ENCODE data around the gene ATP8B2. TPM values are rescaled to one million over a fixed set of nuclear protein-coding genes. Genes with fewer than 3 reads are reported as not detected.

The ATP8B2 gene
- polyA plus RNA-seq, 1 donor (not counting 4 experiments of a cell fraction or from before 2014, with no cell fraction given) = 12.5 TPM

DNA sequence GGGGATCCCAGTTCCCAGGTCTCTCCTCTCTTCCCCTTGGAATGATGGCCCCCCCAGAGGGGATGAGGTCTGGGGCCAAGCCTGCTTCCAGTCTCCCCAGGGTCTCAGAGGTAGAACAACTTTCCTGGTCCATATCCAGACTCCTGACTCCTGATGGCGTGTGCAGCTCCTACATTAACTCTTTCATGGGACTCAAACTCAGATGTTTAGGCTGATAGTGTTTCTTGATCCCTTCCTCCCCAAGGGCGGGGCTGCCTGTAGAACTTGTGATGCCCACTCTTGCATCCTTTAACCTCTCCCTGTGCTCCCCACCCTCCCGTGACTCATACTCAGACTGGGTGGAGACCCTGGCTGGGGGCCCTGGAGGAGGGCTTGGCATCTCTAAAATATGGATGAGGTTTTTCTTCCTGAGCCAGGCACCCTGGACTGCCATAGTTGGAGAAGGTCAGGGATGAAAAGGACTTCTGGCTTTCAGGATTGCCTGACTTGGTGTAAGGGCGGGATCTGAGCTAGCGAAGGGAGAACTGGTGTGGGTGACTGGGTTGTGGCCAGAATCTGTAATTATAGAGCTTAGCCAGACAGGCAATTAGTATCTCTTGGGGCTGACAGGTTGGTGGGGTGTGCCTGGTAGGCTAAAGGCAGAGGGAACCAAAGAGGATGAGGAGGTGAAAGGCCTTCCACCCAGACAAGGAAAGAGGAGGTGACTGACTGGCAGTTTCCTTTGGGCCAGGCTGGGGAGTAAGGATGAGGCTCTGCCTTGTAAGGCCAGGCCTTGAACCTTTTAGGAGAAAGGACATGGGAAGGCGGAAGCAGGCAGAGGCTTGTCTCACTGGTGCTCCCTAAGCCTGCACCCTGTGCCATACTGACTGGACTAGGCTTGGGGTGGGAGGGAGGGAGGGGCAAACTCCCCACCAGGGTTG, 1.5 kb downstream of the ATP8B2 start:
- no peaks in the 10 kb centered on the region for H4K20me1 ChIP-seq (ENCODE audit: control insufficient read depth, extremely low read depth, insufficient read depth, low read length)
- H3K9me1 ChIP-seq (ENCODE audit: control insufficient read depth, extremely low read depth, insufficient read depth, low read length) = no peaks in the 10 kb centered on the region
- peak overlapping the region; percentile 38 for H3K27ac ChIP-seq (ENCODE audit: control insufficient read depth, insufficient read depth, low read length)
- TF ChIP-seq EZH2 (IDR thresholded peaks at IDR 0.05; ENCODE audit: low read length) = no peak
- TF ChIP-seq, protein P1, sequence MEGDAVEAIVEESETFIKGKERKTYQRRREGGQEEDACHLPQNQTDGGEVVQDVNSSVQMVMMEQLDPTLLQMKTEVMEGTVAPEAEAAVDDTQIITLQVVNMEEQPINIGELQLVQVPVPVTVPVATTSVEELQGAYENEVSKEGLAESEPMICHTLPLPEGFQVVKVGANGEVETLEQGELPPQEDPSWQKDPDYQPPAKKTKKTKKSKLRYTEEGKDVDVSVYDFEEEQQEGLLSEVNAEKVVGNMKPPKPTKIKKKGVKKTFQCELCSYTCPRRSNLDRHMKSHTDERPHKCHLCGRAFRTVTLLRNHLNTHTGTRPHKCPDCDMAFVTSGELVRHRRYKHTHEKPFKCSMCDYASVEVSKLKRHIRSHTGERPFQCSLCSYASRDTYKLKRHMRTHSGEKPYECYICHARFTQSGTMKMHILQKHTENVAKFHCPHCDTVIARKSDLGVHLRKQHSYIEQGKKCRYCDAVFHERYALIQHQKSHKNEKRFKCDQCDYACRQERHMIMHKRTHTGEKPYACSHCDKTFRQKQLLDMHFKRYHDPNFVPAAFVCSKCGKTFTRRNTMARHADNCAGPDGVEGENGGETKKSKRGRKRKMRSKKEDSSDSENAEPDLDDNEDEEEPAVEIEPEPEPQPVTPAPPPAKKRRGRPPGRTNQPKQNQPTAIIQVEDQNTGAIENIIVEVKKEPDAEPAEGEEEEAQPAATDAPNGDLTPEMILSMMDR (optimal IDR thresholded peaks at IDR 0.05 in 1 of 3, IDR thresholded peaks at IDR 0.05 in 1 of 3, conservative IDR thresholded peaks at IDR 0.05 in 1 of 3; ENCODE audit: extremely low read depth in 1 of 3, insufficient read depth in 2 of 3, low read length in 3 of 3) = no peak
- peak; percentile 5 for FAIRE-seq
- H3K27me3 ChIP-seq (ENCODE audit: control insufficient read depth, extremely low read depth, insufficient read depth, low read length) = no peaks in the 10 kb centered on the region
- H2AFZ ChIP-seq (ENCODE audit: control insufficient read depth, low read length) = no peak overlapping the region
- H3K4me3 ChIP-seq (ENCODE audit: control insufficient read depth in 2 of 3, extremely low read depth in 1 of 3, insufficient read depth in 2 of 3, low read depth in 1 of 3, low read length in 3 of 3) = peak overlapping the region; percentile 55 to 68 (median 66)
- H3K9me3 ChIP-seq (ENCODE audit: control insufficient read depth, low read depth, low read length) = no peaks in the 10 kb centered on the region
- H3K79me2 ChIP-seq (ENCODE audit: control insufficient read depth, insufficient read depth, low read length) = no peaks in the 10 kb centered on the region
- peaks cover 0 to 1% of the 10 kb centered on the region in 2 experiments for H3K36me3 ChIP-seq (ENCODE audit: control insufficient read depth in 2 of 2, extremely low read depth in 1 of 2, insufficient read depth in 2 of 2, low read length in 2 of 2)
- DNase-seq (ENCODE audit: low read depth, low spot score) = peak; percentile 60
- dilution Hi-C loops (cut with MboI; ENCODE audit: extremely low pct_ligation_motif_present, low sequenced_read_pairs) = no loop called here
- peak overlapping the region; percentile 86 for H3K4me2 ChIP-seq (ENCODE audit: control insufficient read depth, extremely low read depth, insufficient read depth, low read depth, low read length)
- peak overlapping the region; percentile 64 for H3K9ac ChIP-seq (ENCODE audit: control insufficient read depth, extremely low read depth, insufficient read depth, low read length)
- H3K4me1 ChIP-seq (ENCODE audit: control insufficient read depth, extremely low read depth, insufficient read depth, low read length) = peaks cover 23% of the 10 kb centered on the region

DNA sequence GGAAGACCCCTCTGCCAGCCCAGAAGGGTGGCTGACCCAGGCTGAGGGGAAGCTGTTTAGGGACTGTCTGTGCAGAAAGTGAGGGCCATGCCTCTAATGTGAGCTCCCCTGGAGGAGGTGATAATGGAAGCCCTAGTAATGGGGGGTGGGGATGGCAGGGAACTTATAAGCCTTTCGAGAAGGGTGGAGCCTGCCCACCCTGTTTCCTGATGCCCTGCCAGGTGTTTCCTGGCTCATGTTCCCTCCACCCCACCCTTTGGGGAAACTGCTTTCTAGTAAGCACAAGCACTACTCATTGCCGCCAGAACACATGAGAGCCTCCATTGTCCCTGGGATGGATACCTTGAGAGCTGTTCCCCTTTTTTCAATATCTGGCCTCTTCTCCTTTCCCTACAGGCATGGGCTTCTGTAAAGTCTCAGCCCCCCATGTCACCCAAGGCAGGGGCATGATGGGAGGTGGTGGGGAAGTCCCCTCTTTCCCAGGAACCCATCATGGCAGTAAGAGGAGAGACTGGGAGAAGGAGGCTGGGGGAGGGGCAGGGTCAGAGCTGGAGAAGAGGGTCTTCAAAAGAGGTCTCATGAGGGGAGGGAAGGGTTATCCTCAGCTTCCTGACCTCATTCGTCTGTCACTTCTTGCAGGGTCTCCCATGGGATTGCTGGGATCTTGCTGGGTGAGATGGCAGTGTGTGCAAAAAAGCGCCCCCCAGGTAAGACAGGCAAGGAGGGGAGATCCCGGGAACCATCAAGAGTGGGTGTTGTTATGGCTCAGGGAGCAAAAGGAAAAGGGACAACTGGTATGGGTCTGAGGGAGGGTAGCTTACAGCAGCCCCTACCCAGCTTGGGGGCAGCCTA, 2.4 kb downstream of the ATP8B2 start:
- no peaks in the 10 kb centered on the region for H3K9me1 ChIP-seq (ENCODE audit: control insufficient read depth, extremely low read depth, insufficient read depth, low read length)
- H3K27me3 ChIP-seq (ENCODE audit: control insufficient read depth, extremely low read depth, insufficient read depth, low read length) = no peaks in the 10 kb centered on the region
- no peak for DNase-seq (ENCODE audit: low read depth, low spot score)
- H3K36me3 ChIP-seq (ENCODE audit: control insufficient read depth in 2 of 2, extremely low read depth in 1 of 2, insufficient read depth in 2 of 2, low read length in 2 of 2) = peaks cover 0 to 3% of the 10 kb centered on the region in 2 experiments
- H3K27ac ChIP-seq (ENCODE audit: control insufficient read depth, insufficient read depth, low read length) = no peak overlapping the region
- H3K79me2 ChIP-seq (ENCODE audit: control insufficient read depth, insufficient read depth, low read length) = no peaks in the 10 kb centered on the region
- peak overlapping the region; percentile 80 for H3K4me2 ChIP-seq (ENCODE audit: control insufficient read depth, extremely low read depth, insufficient read depth, low read depth, low read length)
- TF ChIP-seq, protein P1 (optimal IDR thresholded peaks at IDR 0.05 in 1 of 3, IDR thresholded peaks at IDR 0.05 in 1 of 3, conservative IDR thresholded peaks at IDR 0.05 in 1 of 3; ENCODE audit: extremely low read depth in 1 of 3, insufficient read depth in 2 of 3, low read length in 3 of 3) = no peak
- TF ChIP-seq EZH2 (IDR thresholded peaks at IDR 0.05; ENCODE audit: low read length) = no peak
- H3K9me3 ChIP-seq (ENCODE audit: control insufficient read depth, low read depth, low read length) = no peaks in the 10 kb centered on the region
- peaks cover 23% of the 10 kb centered on the region for H3K4me1 ChIP-seq (ENCODE audit: control insufficient read depth, extremely low read depth, insufficient read depth, low read length)
- peak overlapping the region; percentile 43 for H3K9ac ChIP-seq (ENCODE audit: control insufficient read depth, extremely low read depth, insufficient read depth, low read length)
- FAIRE-seq = no peak
- dilution Hi-C loops (cut with MboI; ENCODE audit: extremely low pct_ligation_motif_present, low sequenced_read_pairs) = no loop called here
- H3K4me3 ChIP-seq (ENCODE audit: control insufficient read depth in 2 of 3, extremely low read depth in 1 of 3, insufficient read depth in 2 of 3, low read depth in 1 of 3, low read length in 3 of 3) = peak overlapping the region; percentile 6 to 67 (median 15)
- H2AFZ ChIP-seq (ENCODE audit: control insufficient read depth, low read length) = no peak overlapping the region
- no peaks in the 10 kb centered on the region for H4K20me1 ChIP-seq (ENCODE audit: control insufficient read depth, extremely low read depth, insufficient read depth, low read length)
